AG20443 (cell line): ENCODE measurements around the gene RASAL3.

Experiments
- DNase-seq: peaks from one replicate; pipeline ENCODE4 v3.0.0; 2012; ENCODE audit warnings: low spot score, mixed read lengths

Gene RASAL3

GRCh38 chr19:15432629-15433518 is 31.5 kb downstream of the RASAL3 start:
- DNase-seq, result peak; percentile 99

GRCh38 chr19:15432018-15432494 is 32.3 kb downstream of the RASAL3 start:
- DNase-seq, result no peak

GRCh38 chr19:15431396-15432017 is 32.8 kb downstream of the RASAL3 start:
- no peak for DNase-seq

- no peak for DNase-seq
Observed at GRCh38 chr19:15430526-15431120, 33.7 kb downstream of the RASAL3 start.

- no peak for DNase-seq
Observed at GRCh38 chr19:15429825-15430467, 34.4 kb downstream of the RASAL3 start.

- no peak for DNase-seq
Observed at GRCh38 chr19:15428956-15429824, 35.2 kb downstream of the RASAL3 start.

GRCh38 chr19:15427991-15428471 is 36.3 kb downstream of the RASAL3 start:
- DNase-seq, result no peak

GRCh38 chr19:15427350-15427700 is 37.0 kb downstream of the RASAL3 start:
- no peak for DNase-seq

- no peak for DNase-seq
Observed at GRCh38 chr19:15426485-15427349, 37.6 kb downstream of the RASAL3 start.

- no peak for DNase-seq
Observed at GRCh38 chr19:15425321-15425950, 38.9 kb downstream of the RASAL3 start.

GRCh38 chr19:15424692-15425272 is 39.6 kb downstream of the RASAL3 start:
- DNase-seq, result no peak

- no peak for DNase-seq
Observed at GRCh38 chr19:15424121-15424520, 40.2 kb downstream of the RASAL3 start.

- DNase-seq, result no peak
Observed at GRCh38 chr19:15423130-15423529, 41.2 kb downstream of the RASAL3 start.

- DNase-seq, result no peak
Observed at GRCh38 chr19:15422296-15423075, 41.9 kb downstream of the RASAL3 start.

- no peak for DNase-seq
Observed at GRCh38 chr19:15421721-15422260, 42.6 kb downstream of the RASAL3 start.

- no peak for DNase-seq
Observed at GRCh38 chr19:15421136-15421695, 43.1 kb downstream of the RASAL3 start.

GRCh38 chr19:15419413-15420025 is 44.8 kb downstream of the RASAL3 start:
- peak; percentile 42 for DNase-seq
